ENCODE measurements around the gene POLDIP3.

DNA sequence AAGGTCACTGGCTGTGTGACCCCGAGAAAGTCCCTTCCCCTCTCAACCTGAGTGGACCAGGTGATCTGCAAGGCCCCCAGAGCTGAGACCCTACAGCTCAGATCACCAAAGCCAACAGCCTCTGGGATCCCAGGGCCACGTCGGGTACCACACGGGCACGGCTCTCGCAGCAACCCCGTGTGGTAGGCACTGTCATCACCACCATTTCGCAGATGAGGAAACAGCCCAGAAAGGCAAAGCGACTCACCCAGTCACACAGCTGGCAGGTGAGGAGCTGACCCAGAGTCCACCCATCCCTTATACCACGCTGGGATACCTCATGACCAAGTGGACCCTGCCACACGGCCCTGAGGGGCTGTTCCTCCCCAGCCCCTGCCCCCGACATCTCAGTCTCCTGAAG is 22.9 kb upstream of the POLDIP3 start:
- TF ChIP-seq, protein P1, sequence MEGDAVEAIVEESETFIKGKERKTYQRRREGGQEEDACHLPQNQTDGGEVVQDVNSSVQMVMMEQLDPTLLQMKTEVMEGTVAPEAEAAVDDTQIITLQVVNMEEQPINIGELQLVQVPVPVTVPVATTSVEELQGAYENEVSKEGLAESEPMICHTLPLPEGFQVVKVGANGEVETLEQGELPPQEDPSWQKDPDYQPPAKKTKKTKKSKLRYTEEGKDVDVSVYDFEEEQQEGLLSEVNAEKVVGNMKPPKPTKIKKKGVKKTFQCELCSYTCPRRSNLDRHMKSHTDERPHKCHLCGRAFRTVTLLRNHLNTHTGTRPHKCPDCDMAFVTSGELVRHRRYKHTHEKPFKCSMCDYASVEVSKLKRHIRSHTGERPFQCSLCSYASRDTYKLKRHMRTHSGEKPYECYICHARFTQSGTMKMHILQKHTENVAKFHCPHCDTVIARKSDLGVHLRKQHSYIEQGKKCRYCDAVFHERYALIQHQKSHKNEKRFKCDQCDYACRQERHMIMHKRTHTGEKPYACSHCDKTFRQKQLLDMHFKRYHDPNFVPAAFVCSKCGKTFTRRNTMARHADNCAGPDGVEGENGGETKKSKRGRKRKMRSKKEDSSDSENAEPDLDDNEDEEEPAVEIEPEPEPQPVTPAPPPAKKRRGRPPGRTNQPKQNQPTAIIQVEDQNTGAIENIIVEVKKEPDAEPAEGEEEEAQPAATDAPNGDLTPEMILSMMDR (IDR thresholded peaks at IDR 0.05) = no peak
- no peak for TF ChIP-seq POLR2AphosphoS5 (IDR thresholded peaks at IDR 0.05)

Data from sigmoid colon (tissue), 4 donors.